Astrocyte (in vitro differentiated cells and primary cell): ENCODE measurements around the gene ELAVL3. TPM values are rescaled to one million over a fixed set of nuclear protein-coding genes. Genes with fewer than 3 reads are reported as not detected.
"Not testable (repeated sequence)": the region's sequence is repeated elsewhere in the genome, so short reads cannot be mapped to it uniquely, and the experiment has no call there.

Experiments
- DNase-seq: peaks from one replicate; pipeline ENCODE4 v3.0.0-alpha.2; 2010; ENCODE audit warnings: low read depth
- FAIRE-seq: peaks from 2 replicates; lab custom pipeline; 2011; peaks lifted over from hg19 to GRCh38; lab: Jason Lieb, UNC
- H2AFZ ChIP-seq: 2 replicates; pipeline ENCODE4 v1.6.0; 2012; ENCODE audit warnings: low read depth, low read length, inconsistent platforms
- H3K27ac ChIP-seq: 2 replicates; pipeline ENCODE4 v1.5.1; 2011; ENCODE audit warnings: low read depth, low read length, inconsistent platforms
- H3K27me3 ChIP-seq: 2 replicates; pipeline ENCODE4 v1.6.0; 2011; ENCODE audit warnings: low read length, inconsistent platforms; ENCODE audit not compliant: insufficient read depth
- H3K36me3 ChIP-seq: 2 replicates; pipeline ENCODE4 v1.5.1; 2011; ENCODE audit warnings: low read length, inconsistent platforms; ENCODE audit not compliant: insufficient read depth
- H3K4me1 ChIP-seq: 2 replicates; pipeline ENCODE4 v1.5.1; 2011; ENCODE audit warnings: low read length, inconsistent platforms; ENCODE audit not compliant: insufficient read depth
- H3K4me2 ChIP-seq: 2 replicates; pipeline ENCODE4 v1.6.0; 2012; ENCODE audit warnings: low read length, inconsistent platforms
- H3K4me3 ChIP-seq: 2 replicates; pipeline ENCODE4 v1.5.1; 2011; ENCODE audit warnings: low read depth, mild to moderate bottlenecking, low read length, inconsistent platforms; ENCODE audit not compliant: insufficient read depth
- H3K79me2 ChIP-seq: 2 replicates; pipeline ENCODE4 v1.6.0; 2012; ENCODE audit warnings: mild to moderate bottlenecking, low read length, inconsistent platforms; ENCODE audit not compliant: insufficient read depth
- H3K9ac ChIP-seq: 2 replicates; pipeline ENCODE4 v1.6.0; 2012; ENCODE audit warnings: mild to moderate bottlenecking, low read length, inconsistent platforms
- H3K9me3 ChIP-seq: 2 replicates; pipeline ENCODE4 v1.5.1; 2012; ENCODE audit warnings: low read depth, mild to moderate bottlenecking, low read length, inconsistent platforms; ENCODE audit not compliant: insufficient read depth
- H4K20me1 ChIP-seq: 2 replicates; pipeline ENCODE4 v1.6.0; 2012; ENCODE audit warnings: low read length, inconsistent platforms; ENCODE audit not compliant: insufficient read depth
- H3K27ac Mint-ChIP-seq: one replicate; pipeline ENCODE4 v1.8.0; 2021; ENCODE audit warnings: mild to moderate bottlenecking, mixed read lengths; ENCODE audit not compliant: unreplicated experiment
- H3K27me3 Mint-ChIP-seq: one replicate; pipeline ENCODE4 v1.8.0; 2021; ENCODE audit warnings: low read depth, mixed read lengths; ENCODE audit not compliant: unreplicated experiment
- H3K36me3 Mint-ChIP-seq: one replicate; pipeline ENCODE4 v1.8.0; 2021; ENCODE audit warnings: low read depth, mixed read lengths; ENCODE audit not compliant: unreplicated experiment
- H3K4me1 Mint-ChIP-seq: one replicate; pipeline ENCODE4 v1.8.0; 2021; ENCODE audit warnings: low read depth, mixed read lengths; ENCODE audit not compliant: unreplicated experiment
- H3K4me3 Mint-ChIP-seq: one replicate; pipeline ENCODE4 v1.8.0; 2021; ENCODE audit warnings: mild to moderate bottlenecking, moderate library complexity, mixed read lengths; ENCODE audit not compliant: unreplicated experiment
- H3K9me3 Mint-ChIP-seq: one replicate; pipeline ENCODE4 v1.8.0; 2021; ENCODE audit warnings: mild to moderate bottlenecking, mixed read lengths; ENCODE audit not compliant: unreplicated experiment
- CTCF ChIP-seq: IDR thresholded peaks from 2 replicates; pipeline ENCODE4 v1.5.1; 2011; ENCODE audit warnings: low read depth, mild to moderate bottlenecking, inconsistent platforms, low read length, moderate library complexity; ENCODE audit not compliant: insufficient read depth
- EZH2 ChIP-seq: IDR thresholded peaks from 2 replicates; pipeline ENCODE4 v1.6.1; 2012; ENCODE audit warnings: mild to moderate bottlenecking, low read length, inconsistent platforms; ENCODE audit not compliant: insufficient read depth
- total RNA-seq: library from RNA; stranded (reverse); gene quantifications from 2 replicates; pipeline ENCODE4 v1.2.1, GENCODE V29; 2021

ELAVL3 gene
- total RNA-seq, 1 donor from 2014 or later: not detected

DNA sequence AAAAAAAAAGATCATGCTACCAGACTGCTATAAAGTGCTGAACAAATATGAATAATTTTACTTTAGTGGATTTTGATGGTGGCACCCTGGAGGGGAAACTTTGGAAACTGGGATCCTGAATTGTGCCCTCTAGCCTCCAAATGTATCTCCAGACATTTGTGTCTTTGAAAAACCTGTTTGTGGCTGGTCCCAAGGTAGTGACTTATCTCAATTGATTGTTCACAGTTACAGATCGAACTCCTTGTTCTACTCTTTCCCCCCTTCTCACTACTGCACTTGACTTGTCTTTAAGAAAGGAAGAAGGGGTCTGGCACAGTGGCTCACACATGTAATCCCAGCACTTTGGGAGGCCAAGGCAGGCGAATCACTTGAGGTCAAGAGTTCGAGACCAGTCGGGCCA is 72.3 kb downstream of the ELAVL3 start:
- Histone ChIP-seq H3K36me3 (no peaks in the 10 kb centered on the region), H3K79me2 (no peaks in the 10 kb centered on the region), H3K4me3 (no peak overlapping the region), H3K9ac (no peak overlapping the region), H3K27ac (no peak overlapping the region), H3K27me3 (peaks cover 3% of the 10 kb centered on the region), H2AFZ (no peak overlapping the region), H3K4me1 (peaks cover 3% of the 10 kb centered on the region), H3K4me2 (no peak overlapping the region), H3K9me3 (no peaks in the 10 kb centered on the region), H4K20me1 (no peaks in the 10 kb centered on the region)
- DNase-seq: no peak
- H3K27ac Mint-ChIP-seq: no peak overlapping the region
- TF ChIP-seq EZH2 (no peak), CTCF (no peak)
- no peaks in the 10 kb centered on the region for H3K27me3 Mint-ChIP-seq
- H3K4me1 Mint-ChIP-seq: peaks cover 2% of the 10 kb centered on the region
- H3K4me3 Mint-ChIP-seq: no peak overlapping the region
- no peak for FAIRE-seq
- H3K9me3 Mint-ChIP-seq: no peaks in the 10 kb centered on the region
- no peaks in the 10 kb centered on the region for H3K36me3 Mint-ChIP-seq

DNA sequence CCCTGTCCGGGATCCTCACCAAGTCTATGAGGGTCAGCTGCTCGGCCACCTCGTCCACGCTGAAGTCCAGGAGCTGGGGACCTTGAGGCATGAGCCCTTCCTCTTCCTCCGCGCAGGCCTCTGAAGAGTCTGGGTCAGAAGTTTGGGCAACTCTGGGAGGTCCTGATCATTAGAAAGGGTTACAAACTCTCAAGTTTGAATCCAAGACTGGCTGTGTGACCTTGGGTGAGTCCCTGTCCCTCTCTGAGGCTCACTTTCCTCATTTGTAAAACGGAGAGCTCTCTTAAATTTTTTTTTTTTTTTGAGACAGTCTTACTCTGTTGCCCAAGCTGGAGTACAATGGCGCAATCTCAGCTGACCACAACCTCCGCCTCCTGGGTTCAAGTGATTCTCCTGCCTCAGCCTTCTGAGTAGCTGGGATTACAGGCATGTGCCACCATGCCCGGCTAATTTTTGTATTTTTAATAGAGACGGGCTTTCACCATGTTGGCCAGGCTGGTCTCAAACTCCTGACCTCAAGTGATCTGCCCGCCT is 74.1 kb downstream of the ELAVL3 start:
- H2AFZ ChIP-seq, H4K20me1 ChIP-seq, H3K79me2 ChIP-seq, H3K9me3 Mint-ChIP-seq, H3K4me3 Mint-ChIP-seq, H3K36me3 ChIP-seq, H3K27me3 Mint-ChIP-seq, H3K27ac ChIP-seq, H3K9me3 ChIP-seq, H3K36me3 Mint-ChIP-seq, H3K27me3 ChIP-seq, H3K4me1 ChIP-seq, DNase-seq, H3K4me3 ChIP-seq, H3K9ac ChIP-seq, H3K27ac Mint-ChIP-seq, H3K4me2 ChIP-seq, H3K4me1 Mint-ChIP-seq, FAIRE-seq: not testable (repeated sequence)

- TF ChIP-seq EZH2 (no peak), CTCF (no peak)
- no peak for FAIRE-seq
- Histone ChIP-seq H3K4me3 (no peak overlapping the region), H3K4me2 (no peak overlapping the region), H3K9ac (no peak overlapping the region), H3K4me1 (peaks cover 3% of the 10 kb centered on the region), H3K36me3 (no peaks in the 10 kb centered on the region), H3K27ac (no peak overlapping the region), H3K79me2 (no peaks in the 10 kb centered on the region), H3K9me3 (no peaks in the 10 kb centered on the region), H4K20me1 (no peaks in the 10 kb centered on the region), H2AFZ (no peak overlapping the region), H3K27me3 (peaks cover 3% of the 10 kb centered on the region)
- H3K4me3 Mint-ChIP-seq: no peak overlapping the region
- peaks cover 2% of the 10 kb centered on the region for H3K4me1 Mint-ChIP-seq
- H3K36me3 Mint-ChIP-seq: no peaks in the 10 kb centered on the region
- H3K9me3 Mint-ChIP-seq: no peaks in the 10 kb centered on the region
- no peaks in the 10 kb centered on the region for H3K27me3 Mint-ChIP-seq
- DNase-seq: no peak
- no peak overlapping the region for H3K27ac Mint-ChIP-seq
These were observed 74.8 kb downstream of the ELAVL3 start for GRCh38 chr19:11405846-11406643.
